ENCODE results near the gene ITPKB. TPM values are rescaled to one million over a fixed set of nuclear protein-coding genes. Genes with fewer than 3 reads are reported as not detected.

ITPKB gene
- polyA plus RNA-seq, 1 of the 3 experiments (the other 2 are of a cell fraction), result 2.4 TPM

- DNase-seq, result peak; percentile 37
- no peaks in the 10 kb centered on the region for H3K79me2 ChIP-seq (ENCODE audit: insufficient read depth)
- H3K9me3 ChIP-seq, result no peaks in the 10 kb centered on the region
- no peaks in the 10 kb centered on the region for H3K9me2 ChIP-seq
- 63% methylated on average over 12 of the region's 12 CpGs for WGBS (ENCODE audit: low lambda C conversion rate)
- H3K4me1 ChIP-seq (ENCODE audit: control insufficient read depth in 1 of 2, insufficient read depth in 2 of 2, low read depth in 1 of 2, low read length in 1 of 2), result peaks cover 0 to 18% of the 10 kb centered on the region in 2 experiments; a peak in 2 of 4 replicates
- no peak overlapping the region for H3K4me3 ChIP-seq (ENCODE audit: low read depth in 2 of 2, low read length in 1 of 2)
- H3F3A ChIP-seq (replicated peaks; ENCODE audit: insufficient read depth), result no peaks in the 10 kb centered on the region
- no peaks in the 10 kb centered on the region for H4K20me1 ChIP-seq (ENCODE audit: insufficient read depth)
- no peak for TF ChIP-seq TAF1 (IDR thresholded peaks at IDR 0.05; ENCODE audit: borderline replicate concordance, low read depth, low read length)
- TF ChIP-seq IRF3 (IDR thresholded peaks at IDR 0.05; ENCODE audit: low read depth, low read length), result no peak
- no peak for TF ChIP-seq CHD2 (IDR thresholded peaks at IDR 0.05; ENCODE audit: low read length, partially characterized antibody)
- TF ChIP-seq MXI1 (IDR thresholded peaks at IDR 0.05; ENCODE audit: low read depth, low read length), result no peak
- H3K36me3 ChIP-seq (replicated peaks in 1 of 2; ENCODE audit: control insufficient read depth in 1 of 2, insufficient read depth in 2 of 2, low read length in 1 of 2), result no peaks in the 10 kb centered on the region
- CTCF ChIA-PET, result interaction anchor here (1.3 to 1.8 kb wide), 2 partner anchors 25 to 51 kb away, joined by 4 to 6 read pairs; no protein-coding TSS in a partner anchor
- H3K9ac ChIP-seq, result no peak overlapping the region
- no peaks in the 10 kb centered on the region for H3K27me3 ChIP-seq (ENCODE audit: insufficient read depth)
- H3K4me2 ChIP-seq, result no peak overlapping the region
- no peak overlapping the region for H3K27ac ChIP-seq (ENCODE audit: low read depth in 2 of 2, low read length in 1 of 2)
- H2AFZ ChIP-seq (ENCODE audit: low read depth), result no peak overlapping the region
- POLR2A ChIA-PET, result no interaction called here
Measured at GRCh38 chr1:226686440-226687425, 52.3 kb downstream of the ITPKB start.

GRCh38 chr1:226685196-226685820 lies 53.8 kb downstream of the ITPKB start:
- Histone ChIP-seq H3K36me3 (replicated peaks in 1 of 2; ENCODE audit: control insufficient read depth in 1 of 2, insufficient read depth in 2 of 2, low read length in 1 of 2) (no peaks in the 10 kb centered on the region), H3K9me2 (no peaks in the 10 kb centered on the region), H2AFZ (ENCODE audit: low read depth) (no peak overlapping the region), H4K20me1 (ENCODE audit: insufficient read depth) (no peaks in the 10 kb centered on the region), H3K9ac (no peak overlapping the region), H3K27ac (ENCODE audit: low read depth in 2 of 2, low read length in 1 of 2) (no peak overlapping the region), H3F3A (replicated peaks; ENCODE audit: insufficient read depth) (no peaks in the 10 kb centered on the region), H3K4me3 (ENCODE audit: low read depth in 2 of 2, low read length in 1 of 2) (no peak overlapping the region), H3K79me2 (ENCODE audit: insufficient read depth) (no peaks in the 10 kb centered on the region), H3K4me2 (no peak overlapping the region), H3K27me3 (ENCODE audit: insufficient read depth) (no peaks in the 10 kb centered on the region), H3K9me3 (no peaks in the 10 kb centered on the region), H3K4me1 (ENCODE audit: control insufficient read depth in 1 of 2, insufficient read depth in 2 of 2, low read depth in 1 of 2, low read length in 1 of 2) (peaks cover 0 to 13% of the 10 kb centered on the region in 2 experiments; a peak in 1 of 4 replicates)
- ChIA-PET CTCF (interaction anchor here (1.5 kb wide), 1 partner anchor 77 kb away, joined by 4 read pairs; no protein-coding TSS in a partner anchor), POLR2A (interaction anchor here (1.0 kb wide), 1 partner anchor 23 kb away, joined by 3 read pairs; no protein-coding TSS in a partner anchor)
- 84% methylated on average over 11 of the region's 11 CpGs for WGBS (ENCODE audit: low lambda C conversion rate)
- no peak for DNase-seq
- TF ChIP-seq IRF3 (IDR thresholded peaks at IDR 0.05; ENCODE audit: low read depth, low read length) (no peak), MEF2A (IDR thresholded peaks at IDR 0.05; ENCODE audit: borderline replicate concordance, low read depth) (no peak), MAX (IDR thresholded peaks at IDR 0.05; ENCODE audit: low read depth) (no peak), CHD2 (IDR thresholded peaks at IDR 0.05; ENCODE audit: low read length, partially characterized antibody) (no peak), TAF1 (IDR thresholded peaks at IDR 0.05; ENCODE audit: borderline replicate concordance, low read depth, low read length) (no peak), RXRA (IDR thresholded peaks at IDR 0.05; ENCODE audit: borderline replicate concordance, low read depth) (no peak), TCF12 (IDR thresholded peaks at IDR 0.05) (no peak), TEAD4 (IDR thresholded peaks at IDR 0.05; ENCODE audit: borderline replicate concordance, insufficient read depth) (no peak), RAD21 (IDR thresholded peaks at IDR 0.05; ENCODE audit: low read length) (no peak), GATA2 (CRISPR knock-in tag; IDR thresholded peaks at IDR 0.05) (no peak), EP300 (IDR thresholded peaks at IDR 0.05; ENCODE audit: borderline replicate concordance in 1 of 2, low read depth in 1 of 2, low read length in 1 of 2) (no peak), USF2 (IDR thresholded peaks at IDR 0.05; ENCODE audit: borderline replicate concordance, low read depth, low read length) (no peak)
